Liver (tissue), 9 donors: Measurements from ENCODE around the gene TXNDC12. TPM values are rescaled to one million over a fixed set of nuclear protein-coding genes. Genes with fewer than 3 reads are reported as not detected.

Source experiments
- DNase-seq: peaks from one replicate; pipeline ENCODE4 v3.0.0-alpha.2; 2017; ENCODE audit warnings: low spot score
- H3K27ac ChIP-seq, 2 donors: one replicate each; pipeline ENCODE4 v1.7.0; 2013; ENCODE audit warnings: inconsistent platforms in 2 of 2, low read length in 2 of 2, control low read depth in 1 of 2, low read depth in 1 of 2, mild to moderate bottlenecking in 1 of 2
- H3K27me3 ChIP-seq, 4 donors: one replicate each; pipeline versions ENCODE4 v1.6.1 to v1.7.0; 2013; ENCODE audit warnings: low read length in 3 of 4, inconsistent platforms in 1 of 4, mild to moderate bottlenecking in 1 of 4, moderate library complexity in 1 of 4; ENCODE audit not compliant: control insufficient read depth in 4 of 4, insufficient read depth in 4 of 4
- H3K36me3 ChIP-seq, 4 donors: one replicate each; pipeline versions ENCODE4 v1.6.1 to v1.7.0; 2013; ENCODE audit warnings: low read length in 3 of 4, mild to moderate bottlenecking in 3 of 4, low read depth in 1 of 4, moderate library complexity in 1 of 4; ENCODE audit not compliant: control insufficient read depth in 4 of 4, insufficient read depth in 3 of 4
- H3K4me1 ChIP-seq, 4 donors: one replicate each; pipeline versions ENCODE4 v1.6.1 to v1.7.0; 2013; ENCODE audit warnings: low read length in 3 of 4, mild to moderate bottlenecking in 3 of 4, moderate library complexity in 1 of 4; ENCODE audit not compliant: control insufficient read depth in 4 of 4, insufficient read depth in 4 of 4
- H3K4me3 ChIP-seq, 3 donors: one replicate each; pipeline versions ENCODE4 v1.6.1 to v1.7.0; 2013; ENCODE audit warnings: low read length in 3 of 3, control low read depth in 1 of 3, low read depth in 1 of 3, mild to moderate bottlenecking in 1 of 3
- H3K9ac ChIP-seq, 2 donors: one replicate each; pipeline ENCODE4 v1.7.0; 2013; ENCODE audit warnings: low read length in 2 of 2, mild to moderate bottlenecking in 2 of 2, moderate library complexity in 2 of 2, control low read depth in 1 of 2, low read depth in 1 of 2
- H3K9me3 ChIP-seq, 4 donors: one replicate each; pipeline versions ENCODE4 v1.6.1 to v1.7.0; 2013; ENCODE audit warnings: low read length in 3 of 4; ENCODE audit not compliant: control insufficient read depth in 4 of 4
- ATF3 ChIP-seq: IDR thresholded peaks from 2 replicates; pipeline ENCODE4 v1.6.1; 2016; ENCODE audit warnings: antibody characterized with exemption
- CTCF ChIP-seq: fragments of 150-350 bp; IDR thresholded peaks from 2 replicates; pipeline ENCODE4 v1.5.1; 2017; ENCODE audit warnings: improper control_type of control experiment, low read depth, low read length; ENCODE audit not compliant: missing input control
- FOXA1 ChIP-seq: IDR thresholded peaks from 2 replicates; pipeline ENCODE4 v1.6.1; 2016; ENCODE audit warnings: antibody characterized with exemption
- FOXA2 ChIP-seq: IDR thresholded peaks from 2 replicates; pipeline ENCODE4 v1.6.1; 2016; ENCODE audit warnings: antibody characterized with exemption
- HNF4A ChIP-seq, 2 donors: conservative IDR thresholded peaks; 2 replicates each; pipeline ENCODE4 v1.6.1; 2016; ENCODE audit warnings: antibody characterized with exemption in 2 of 2, mild to moderate bottlenecking in 2 of 2
- RAD21 ChIP-seq, 2 donors: IDR thresholded peaks; 2 replicates each; pipeline ENCODE4 v1.6.1; 2016; ENCODE audit warnings: antibody characterized with exemption in 2 of 2, mild to moderate bottlenecking in 2 of 2
- REST ChIP-seq: IDR thresholded peaks from 2 replicates; pipeline ENCODE4 v1.6.1; 2016; ENCODE audit warnings: antibody characterized with exemption, mild to moderate bottlenecking
- RXRA ChIP-seq, 2 donors: IDR thresholded peaks; 2 replicates each; pipeline ENCODE4 v1.6.1; 2017 to 2018; ENCODE audit warnings: antibody characterized with exemption in 2 of 2, mild to moderate bottlenecking in 1 of 2
- SP1 ChIP-seq: IDR thresholded peaks from 2 replicates; pipeline ENCODE4 v1.6.1; 2018; ENCODE audit warnings: antibody characterized with exemption, mild to moderate bottlenecking
- TAF1 ChIP-seq: conservative IDR thresholded peaks from 2 replicates; pipeline ENCODE4 v1.6.1; 2016; ENCODE audit warnings: antibody characterized with exemption, mild to moderate bottlenecking
- YY1 ChIP-seq: IDR thresholded peaks from 2 replicates; pipeline ENCODE4 v1.6.1; 2016; ENCODE audit warnings: antibody characterized with exemption, mild to moderate bottlenecking
- ZBTB33 ChIP-seq: IDR thresholded peaks from 2 replicates; pipeline ENCODE4 v1.6.1; 2016; ENCODE audit warnings: antibody characterized with exemption
- WGBS: extraction: QIAGEN DNeasy Blood & Tissue Kit; methylation state at CpG from one replicate; pipeline ENCODE4 v1.1.7; 2013; 5-methylcytosine and 5-hydroxymethylcytosine counted together
- polyA plus RNA-seq, 2 donors: library from polyadenylated mRNA; stranded (reverse) in 1 of 2; unstranded in 1 of 2; fragments of 200-250 nt in 1 of 2; fragments of >200 nt in 1 of 2; fragmentation: Nextera tagmentation in 1 of 2; extraction: Ambion mirVana in 1 of 2; gene quantifications; one replicate each; pipeline versions ENCODE4 v1.2.1 to v1.2.3, GENCODE V29; 2013 to 2015
- total RNA-seq, 2 donors: library from RNA; depleted of rRNA; stranded (reverse); fragments of >200 nt; gene quantifications; one replicate each; pipeline ENCODE4 v1.2.3, GENCODE V29; 2014
- donor health status: healthy.
- donor health status: healthy.
- donor health status: healthy.
- donor health status: healthy.
- donor health status: healthy.

The TXNDC12 gene
- total and polyA plus RNA-seq, 4 donors = 17.5 to 35.8 (median 20.7) TPM

GRCh38 chr1:52057876-52058415 is 3.0 kb upstream of the TXNDC12 start:
- Histone ChIP-seq H3K27ac (no peak overlapping the region), H3K4me1 (peaks cover 2 to 33% (median 27%) of the 10 kb centered on the region in 4 donors), H3K4me3 (no peak overlapping the region), H3K27me3 (no peaks in the 10 kb centered on the region), H3K36me3 (peaks cover 3 to 13% (median 7%) of the 10 kb centered on the region in 4 donors), H3K9ac (no peak overlapping the region), H3K9me3 (no peaks in the 10 kb centered on the region)
- DNase-seq = no peak
- WGBS = 82% methylated on average over 1 of the region's 1 CpG
- TF ChIP-seq YY1 (no peak), RAD21 (IDR thresholded peaks at IDR 0.05) (no peak), REST (no peak), FOXA1 (no peak)

- Histone ChIP-seq H3K36me3 (peaks cover 3 to 13% (median 7%) of the 10 kb centered on the region in 4 donors), H3K27me3 (no peaks in the 10 kb centered on the region), H3K27ac (no peak overlapping the region), H3K9me3 (no peaks in the 10 kb centered on the region), H3K4me3 (peak overlapping the region; percentile 81 to 94 (median 86)), H3K4me1 (peaks cover 2 to 33% (median 27%) of the 10 kb centered on the region in 4 donors), H3K9ac (peak overlapping the region; percentile 75 to 86)
- TF ChIP-seq REST = no peak
- no peak for TF ChIP-seq FOXA1
- DNase-seq = no peak
- WGBS = 8% methylated on average over 1 of the region's 1 CpG
Measured at GRCh38 chr1:52057255-52057654, 2.3 kb upstream of the TXNDC12 start.

- Histone ChIP-seq H3K4me3 (peak overlapping the region; percentile 81 to 94 (median 86)), H3K9ac (peak overlapping the region; percentile 75 to 86), H3K4me1 (peaks cover 2 to 33% (median 27%) of the 10 kb centered on the region in 4 donors), H3K27ac (peak overlapping the region; percentile 96 to 98), H3K9me3 (no peaks in the 10 kb centered on the region), H3K36me3 (peaks cover 3 to 13% (median 7%) of the 10 kb centered on the region in 4 donors), H3K27me3 (no peaks in the 10 kb centered on the region)
- under 1% methylated on average over 4 of the region's 4 CpGs for WGBS
- no peak for DNase-seq
- no peak for TF ChIP-seq TAF1
- no peak for TF ChIP-seq ATF3
- no peak for TF ChIP-seq FOXA1
- TF ChIP-seq CTCF = no peak
- TF ChIP-seq ZBTB33 = no peak
- no peak for TF ChIP-seq SP1
- no peak for TF ChIP-seq RAD21 (IDR thresholded peaks at IDR 0.05)
- TF ChIP-seq HNF4A (conservative IDR thresholded peaks at IDR 0.05) = no peak
- no peak for TF ChIP-seq FOXA2
- no peak for TF ChIP-seq RXRA (IDR thresholded peaks at IDR 0.05)
Measured at GRCh38 chr1:52056937-52057231, 1.9 kb upstream of the TXNDC12 start.
